IPS DF 4.7 (cell line): Measurements from ENCODE around the gene GALNT9.
"Not testable (repeated sequence)": the region's sequence is repeated elsewhere in the genome, so short reads cannot be mapped to it uniquely, and the experiment has no call there.

ENCODE experiments used
- DNase-seq: peaks from one replicate; pipeline ENCODE4 v3.0.0-alpha.2; 2013; ENCODE audit warnings: low spot score; ENCODE audit errors: extremely low read depth

The GALNT9 gene

DNA sequence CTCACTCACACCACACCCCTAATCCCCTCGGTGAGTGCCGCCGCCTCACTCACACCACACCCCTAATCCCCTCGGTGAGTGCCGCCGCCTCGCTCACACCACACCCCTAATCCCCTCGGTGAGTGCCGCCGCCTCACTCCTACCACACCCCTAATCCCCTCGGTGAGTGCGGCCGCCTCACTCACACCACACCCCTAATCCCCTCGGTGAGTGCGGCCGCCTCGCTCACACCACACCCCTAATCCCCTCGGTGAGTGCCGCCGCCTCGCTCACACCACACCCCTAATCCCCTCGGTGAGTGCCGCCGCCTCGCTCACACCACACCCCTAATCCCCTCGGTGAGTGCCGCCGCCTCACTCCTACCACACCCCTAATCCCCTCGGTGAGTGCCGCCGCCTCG is 179.9 kb downstream of the GALNT9 start:
- DNase-seq, result not testable (repeated sequence)

DNA sequence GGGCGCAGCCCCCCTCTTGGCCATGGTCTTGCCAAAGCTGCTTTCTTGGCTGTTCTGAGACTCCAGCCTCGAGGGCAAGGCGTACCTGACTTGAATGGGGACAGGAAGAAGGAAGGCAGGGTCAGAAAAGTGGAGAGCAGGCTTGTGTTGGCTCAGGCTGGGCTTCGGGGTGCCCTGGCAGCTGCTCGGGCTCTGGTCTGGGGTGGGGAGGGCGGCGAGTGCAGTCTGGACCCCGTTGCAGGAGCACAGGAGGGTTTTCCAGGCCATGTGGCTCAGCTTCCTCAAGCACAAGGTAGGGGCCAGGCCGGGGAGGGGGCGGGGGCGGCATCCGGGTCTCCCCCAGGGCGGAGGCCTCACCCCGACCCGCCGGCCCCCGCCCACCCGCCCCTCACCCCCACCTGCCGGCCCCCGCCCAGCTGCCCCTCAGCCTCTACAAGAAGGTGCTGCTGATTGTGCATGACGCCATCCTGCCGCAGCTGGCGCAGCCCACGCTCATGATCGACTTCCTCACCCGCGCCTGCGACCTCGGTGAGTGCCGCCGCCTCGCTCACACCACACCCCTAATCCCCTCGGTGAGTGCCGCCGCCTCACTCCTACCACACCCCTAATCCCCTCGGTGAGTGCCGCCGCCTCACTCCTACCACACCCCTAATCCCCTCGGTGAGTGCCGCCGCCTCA is 180.9 kb downstream of the GALNT9 start:
- DNase-seq, result no peak

DNA sequence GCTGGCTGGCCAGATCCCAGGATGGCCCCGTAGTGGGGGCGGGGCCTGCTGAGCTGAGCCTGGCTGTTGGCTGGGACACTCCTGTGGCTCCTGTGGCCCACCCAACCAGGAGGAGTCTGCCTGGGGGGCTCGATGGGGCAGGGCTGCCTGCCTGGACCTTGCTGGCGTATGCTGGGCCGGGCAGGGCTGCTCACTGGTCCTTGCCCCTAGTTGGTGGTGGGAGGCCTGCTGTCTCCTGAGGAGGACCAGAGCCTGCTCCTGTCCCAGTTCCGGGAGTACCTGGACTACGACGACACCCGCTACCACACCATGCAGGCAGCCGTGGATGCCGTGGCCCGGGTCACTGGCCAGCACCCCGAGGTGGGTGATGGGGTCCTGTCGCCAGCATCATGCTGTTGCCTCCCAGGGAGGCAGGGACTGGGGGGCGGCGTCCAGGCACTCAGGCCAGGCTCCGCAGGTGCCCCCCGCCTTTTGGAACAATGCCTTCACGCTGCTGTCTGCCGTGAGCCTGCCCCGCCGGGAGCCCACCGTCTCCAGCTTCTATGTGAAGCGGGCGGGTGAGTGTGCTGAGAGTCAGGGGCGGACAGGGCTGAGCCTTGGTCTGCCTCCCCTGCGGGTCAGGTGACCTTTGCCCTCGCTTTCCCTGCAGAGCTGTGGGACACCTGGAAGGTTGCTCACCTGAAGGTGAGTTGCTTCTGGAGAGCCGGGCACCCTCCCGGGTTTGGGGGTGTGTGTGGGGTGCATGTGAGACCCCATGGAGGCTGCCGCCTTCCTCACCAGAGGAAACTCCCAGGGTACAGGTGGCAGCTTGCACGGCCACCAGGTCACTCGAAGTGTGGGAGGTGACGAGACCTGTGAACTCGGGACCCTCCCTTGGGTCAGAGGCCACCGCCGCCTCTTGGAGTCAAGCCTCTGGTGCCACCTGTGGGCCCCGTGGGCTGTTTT is 181.7 kb downstream of the GALNT9 start:
- no peak for DNase-seq

DNA sequence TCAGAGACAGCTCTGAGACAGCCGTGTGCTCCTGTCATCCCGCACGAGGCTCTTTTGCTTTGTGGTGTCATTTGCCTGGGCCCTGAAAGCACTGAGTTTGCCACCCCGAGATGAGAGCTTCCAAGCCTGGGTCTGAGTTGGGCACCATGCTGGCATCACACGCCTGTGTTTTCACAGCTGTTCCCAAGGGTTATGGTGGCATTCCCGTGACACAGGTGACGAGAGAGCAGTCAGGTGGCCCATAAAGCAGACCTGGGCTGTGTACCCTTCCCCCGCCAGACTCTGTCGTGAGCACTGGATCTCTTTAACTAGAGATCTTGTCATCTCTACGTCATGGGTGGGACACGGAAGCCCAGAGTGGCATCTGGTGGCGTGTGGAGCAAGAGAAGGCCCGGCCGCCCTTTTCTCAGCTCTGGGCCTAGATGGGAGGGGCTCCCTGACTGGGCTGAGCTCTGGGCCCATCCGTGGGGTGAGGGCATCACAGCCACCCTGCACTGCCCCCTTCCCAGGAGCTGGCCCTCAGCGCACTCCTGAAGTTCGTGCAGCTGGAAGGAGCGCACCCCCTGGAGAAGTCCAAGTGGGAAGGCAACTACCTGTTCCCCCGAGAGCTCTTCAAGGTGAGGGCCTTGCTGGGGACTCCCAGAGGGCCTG is 182.5 kb downstream of the GALNT9 start:
- DNase-seq, result no peak
